ENCODE measurements around the gene SEMA7A. TPM values are rescaled to one million over a fixed set of nuclear protein-coding genes. Genes with fewer than 3 reads are reported as not detected.

SEMA7A gene
- polyA plus RNA-seq, 1 of the 3 experiments (the other 2 are of a cell fraction), result 1.3 TPM

DNA sequence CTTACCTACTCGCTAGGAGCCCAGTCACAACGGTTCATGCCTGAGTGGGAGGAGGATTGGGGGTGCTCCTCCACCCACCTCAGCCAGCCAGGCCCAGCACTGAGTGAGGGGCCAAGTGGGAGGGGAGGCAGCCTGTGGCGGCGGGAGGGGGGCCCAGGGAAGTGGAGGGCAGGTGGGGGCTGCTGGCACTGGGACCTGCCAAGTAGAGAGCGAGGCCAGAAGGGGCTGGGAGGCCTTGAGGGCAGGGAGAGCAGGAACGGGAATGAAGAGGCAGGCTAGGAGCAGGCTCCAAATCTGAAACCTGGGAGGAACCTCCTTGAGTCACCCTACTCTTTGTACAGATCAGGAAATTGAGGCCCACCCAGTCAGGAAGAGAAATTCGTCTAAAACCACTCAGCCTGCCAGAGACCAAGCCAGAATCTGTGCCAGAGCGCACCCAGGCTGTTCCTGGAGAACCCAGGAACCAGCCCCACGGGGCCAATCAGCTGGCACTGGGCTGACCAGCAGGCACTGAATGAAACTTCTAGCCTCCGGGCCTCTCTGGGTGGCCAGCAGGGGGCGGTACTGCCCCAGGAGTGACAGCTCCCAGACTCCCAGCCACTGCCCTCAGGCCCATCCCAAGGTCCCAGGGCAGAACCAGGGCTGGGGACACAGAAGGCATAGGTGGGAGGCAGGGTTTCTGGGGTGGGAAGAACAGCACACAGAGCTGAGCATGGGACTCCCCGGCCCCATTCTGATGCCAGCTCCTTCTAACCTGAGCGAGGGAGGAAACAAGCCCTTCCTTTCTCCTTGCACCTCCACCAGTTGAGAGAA is 51.5 kb downstream of the SEMA7A start (continued):
- TF ChIP-seq, protein P1, sequence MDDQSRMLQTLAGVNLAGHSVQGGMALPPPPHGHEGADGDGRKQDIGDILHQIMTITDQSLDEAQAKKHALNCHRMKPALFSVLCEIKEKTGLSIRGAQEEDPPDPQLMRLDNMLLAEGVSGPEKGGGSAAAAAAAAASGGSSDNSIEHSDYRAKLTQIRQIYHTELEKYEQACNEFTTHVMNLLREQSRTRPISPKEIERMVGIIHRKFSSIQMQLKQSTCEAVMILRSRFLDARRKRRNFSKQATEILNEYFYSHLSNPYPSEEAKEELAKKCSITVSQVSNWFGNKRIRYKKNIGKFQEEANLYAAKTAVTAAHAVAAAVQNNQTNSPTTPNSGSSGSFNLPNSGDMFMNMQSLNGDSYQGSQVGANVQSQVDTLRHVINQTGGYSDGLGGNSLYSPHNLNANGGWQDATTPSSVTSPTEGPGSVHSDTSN (IDR thresholded peaks at IDR 0.05), result 0 out of 2 replicates have a peak, but pooled peaks have one; percentile 20
- no peak for TF ChIP-seq RXRA (IDR thresholded peaks at IDR 0.05; ENCODE audit: borderline replicate concordance, low read depth)
- no peak for TF ChIP-seq RFX5 (IDR thresholded peaks at IDR 0.05; ENCODE audit: low read length)
- TF ChIP-seq YY1 (IDR thresholded peaks at IDR 0.05; ENCODE audit: low read depth), result no peak
- peak; percentile 91 for TF ChIP-seq RAD21 (IDR thresholded peaks at IDR 0.05; ENCODE audit: low read length)

DNA sequence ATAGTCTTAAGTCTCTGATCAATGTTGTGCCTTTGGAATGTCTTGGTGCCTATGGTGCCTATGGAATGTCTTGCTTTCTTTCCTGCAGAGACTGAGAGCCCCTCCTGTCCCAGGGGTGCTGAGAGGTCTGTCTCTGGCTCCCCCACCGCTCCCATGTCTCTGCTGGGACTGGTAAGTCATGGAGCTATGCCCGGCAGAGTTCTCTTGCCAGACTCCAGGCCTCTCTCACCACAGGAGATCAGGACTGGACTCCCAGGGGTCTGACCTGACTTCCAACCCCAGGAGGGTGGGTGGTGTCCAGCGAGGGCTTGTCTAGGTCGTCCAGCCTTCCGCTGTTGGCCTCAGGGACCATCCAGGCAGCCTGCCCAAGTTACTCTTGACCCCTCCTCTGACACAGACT is 52.3 kb downstream of the SEMA7A start:
- POLR2A ChIA-PET, result no interaction called here
- Histone ChIP-seq H2AFZ (ENCODE audit: low read depth) (no peak overlapping the region), H4K20me1 (ENCODE audit: insufficient read depth) (no peaks in the 10 kb centered on the region), H3K36me3 (replicated peaks in 1 of 2; ENCODE audit: control insufficient read depth in 1 of 2, insufficient read depth in 2 of 2, low read length in 1 of 2) (no peaks in the 10 kb centered on the region), H3K27me3 (ENCODE audit: insufficient read depth) (no peaks in the 10 kb centered on the region), H3K4me1 (ENCODE audit: control insufficient read depth in 1 of 2, insufficient read depth in 2 of 2, low read depth in 1 of 2, low read length in 1 of 2) (peaks cover 0 to 14% of the 10 kb centered on the region in 2 experiments; a peak in 1 of 4 replicates), H3F3A (replicated peaks; ENCODE audit: insufficient read depth) (no peaks in the 10 kb centered on the region), H3K4me3 (ENCODE audit: low read depth in 2 of 2, low read length in 1 of 2) (no peak overlapping the region), H3K9me3 (no peaks in the 10 kb centered on the region), H3K27ac (ENCODE audit: low read depth in 2 of 2, low read length in 1 of 2) (no peak overlapping the region), H3K4me2 (no peak overlapping the region), H3K79me2 (ENCODE audit: insufficient read depth) (no peaks in the 10 kb centered on the region), H3K9ac (no peak overlapping the region), H3K9me2 (no peaks in the 10 kb centered on the region)
- no peak for DNase-seq
- CTCF ChIA-PET, result interaction anchor here (0.6 to 23.8 kb wide), 11 partner anchors 9 to 388 kb away, joined by 3 to 779 read pairs (median 7); partner anchors contain the start of genes CYP11A1, SEMA7A and UBL7
- 92% methylated on average over 4 of the region's 5 CpGs for WGBS (ENCODE audit: low lambda C conversion rate)
- TF ChIP-seq EZH2phosphoT487 (IDR thresholded peaks at IDR 0.05; ENCODE audit: borderline replicate concordance, low read depth), result no peak
- TF ChIP-seq, protein P1 (IDR thresholded peaks at IDR 0.05), result no peak
- TF ChIP-seq RAD21 (IDR thresholded peaks at IDR 0.05; ENCODE audit: low read length), result no peak
- no peak for TF ChIP-seq FOSL2 (IDR thresholded peaks at IDR 0.05; ENCODE audit: borderline replicate concordance, low read depth)
- TF ChIP-seq CTCF (IDR thresholded peaks at IDR 0.05), result no peak
- TF ChIP-seq, protein P2, sequence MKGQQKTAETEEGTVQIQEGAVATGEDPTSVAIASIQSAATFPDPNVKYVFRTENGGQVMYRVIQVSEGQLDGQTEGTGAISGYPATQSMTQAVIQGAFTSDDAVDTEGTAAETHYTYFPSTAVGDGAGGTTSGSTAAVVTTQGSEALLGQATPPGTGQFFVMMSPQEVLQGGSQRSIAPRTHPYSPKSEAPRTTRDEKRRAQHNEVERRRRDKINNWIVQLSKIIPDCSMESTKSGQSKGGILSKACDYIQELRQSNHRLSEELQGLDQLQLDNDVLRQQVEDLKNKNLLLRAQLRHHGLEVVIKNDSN (IDR thresholded peaks at IDR 0.05; ENCODE audit: borderline replicate concordance, low read depth), result no peak
- no peak for TF ChIP-seq MXI1 (IDR thresholded peaks at IDR 0.05; ENCODE audit: low read depth, low read length)
- no peak for TF ChIP-seq SMC3 (IDR thresholded peaks at IDR 0.05; ENCODE audit: low read depth, low read length)
- TF ChIP-seq NFIC (IDR thresholded peaks at IDR 0.05; ENCODE audit: borderline replicate concordance), result no peak
- TF ChIP-seq RFX5 (IDR thresholded peaks at IDR 0.05; ENCODE audit: low read length), result no peak
